OCI-LY1 (cell line): Measurements from ENCODE around the gene ALOX5AP.

Experiments used
- H2AFZ ChIP-seq: fragments of 200-600 bp; sonication (generic), shearing (Covaris generic); 2 replicates; pipeline ENCODE4 v1.6.0; 2014; ENCODE audit warnings: antibody characterized with exemption, mild to moderate bottlenecking, low read length
- H3F3A ChIP-seq: fragments of 200-600 bp; sonication (generic), shearing (Covaris generic); 2 replicates; pipeline ENCODE4 v1.6.0; 2014; ENCODE audit warnings: mild to moderate bottlenecking, antibody characterized with exemption, low read length, moderate library complexity; ENCODE audit not compliant: insufficient read depth
- H3K27ac ChIP-seq: fragments of 200-600 bp; sonication (generic); 2 replicates; pipeline ENCODE4 v1.5.1; 2014; ENCODE audit warnings: low read length, mixed run types, mild to moderate bottlenecking, low read depth; ENCODE audit not compliant: poor library complexity, severe bottlenecking
- H3K27me3 ChIP-seq: fragments of 200-600 bp; sonication (generic); 2 replicates; pipeline ENCODE4 v1.6.0; 2014; ENCODE audit warnings: antibody characterized with exemption, mild to moderate bottlenecking, low read length, moderate library complexity; ENCODE audit not compliant: insufficient read depth
- H3K36me3 ChIP-seq: fragments of 200-600 bp; sonication (generic); 2 replicates; pipeline ENCODE4 v1.6.1; 2014; ENCODE audit warnings: mild to moderate bottlenecking, antibody characterized with exemption, low read length, moderate library complexity, mixed read lengths; ENCODE audit not compliant: insufficient read depth
- H3K4me1 ChIP-seq: fragments of 200-600 bp; sonication (generic); 2 replicates; pipeline ENCODE4 v1.5.1; 2014; ENCODE audit warnings: mild to moderate bottlenecking, low read length, moderate library complexity; ENCODE audit not compliant: insufficient read depth, severe bottlenecking
- H3K4me2 ChIP-seq: fragments of 200-600 bp; sonication (generic), shearing (Covaris generic); 2 replicates; pipeline ENCODE4 v1.6.1; 2014; ENCODE audit warnings: low read length
- H3K4me3 ChIP-seq: fragments of 200-600 bp; sonication (generic); 2 replicates; pipeline ENCODE4 v1.5.1; 2014; ENCODE audit warnings: low read length, low read depth, mild to moderate bottlenecking, mixed read lengths; ENCODE audit not compliant: poor library complexity, severe bottlenecking
- H3K79me2 ChIP-seq: fragments of 200-600 bp; shearing (Covaris generic); 2 replicates; pipeline ENCODE4 v1.6.1; 2016; ENCODE audit warnings: mixed run types, low read length, mixed read lengths; ENCODE audit not compliant: insufficient read depth
- H3K9ac ChIP-seq: fragments of 200-600 bp; sonication (generic), shearing (Covaris generic); 2 replicates; pipeline ENCODE4 v1.6.1; 2014; ENCODE audit warnings: mild to moderate bottlenecking, low read length, mixed read lengths
- H3K9me2 ChIP-seq: fragments of 200-600 bp; sonication (generic), shearing (Covaris generic); 2 replicates; pipeline ENCODE4 v1.6.1; 2014; ENCODE audit warnings: low read depth, mild to moderate bottlenecking, low read length, mixed read lengths
- H3K9me3 ChIP-seq: fragments of 200-600 bp; shearing (Covaris generic); 2 replicates; pipeline ENCODE4 v1.6.1; 2014; ENCODE audit warnings: low read length, mixed read lengths
- H4K20me1 ChIP-seq: fragments of 200-600 bp; sonication (generic), shearing (Covaris generic); 2 replicates; pipeline ENCODE4 v1.6.0; 2016; ENCODE audit warnings: mild to moderate bottlenecking, low read length; ENCODE audit not compliant: insufficient read depth
- CTCF ChIP-seq: fragments of 200-600 bp; sonication (generic), shearing (Covaris generic); IDR thresholded peaks from 2 replicates; pipeline ENCODE4 v1.5.1; 2017; ENCODE audit warnings: mild to moderate bottlenecking, antibody characterized with exemption, low read length, moderate library complexity, mixed read lengths
- EZH2 ChIP-seq: fragments of 200-600 bp; sonication (generic), shearing (Covaris generic); IDR thresholded peaks from 2 replicates; pipeline ENCODE4 v1.8.0; 2017; ENCODE audit warnings: borderline replicate concordance, mixed run types, mild to moderate bottlenecking, antibody characterized with exemption, low read length, moderate library complexity, mixed read lengths

Gene ALOX5AP

GRCh38 chr13:30763786-30764413 lies 28.6 kb downstream of the ALOX5AP start:
- Histone ChIP-seq H3K27ac (no peak overlapping the region), H3K27me3 (no peaks in the 10 kb centered on the region), H4K20me1 (no peaks in the 10 kb centered on the region), H3K36me3 (peaks cover 37% of the 10 kb centered on the region), H3K4me2 (no peak overlapping the region), H3K9me2 (no peaks in the 10 kb centered on the region), H3K79me2 (no peaks in the 10 kb centered on the region), H3K4me1 (peaks cover 18% of the 10 kb centered on the region), H3K9ac (no peak overlapping the region), H2AFZ (no peak overlapping the region), H3K4me3 (no peak overlapping the region), H3K9me3 (no peaks in the 10 kb centered on the region), H3F3A (no peaks in the 10 kb centered on the region)
- TF ChIP-seq CTCF = no peak
- TF ChIP-seq EZH2 = no peak

- Histone ChIP-seq H3K36me3 (peaks cover 27% of the 10 kb centered on the region), H3K4me1 (peaks cover 18% of the 10 kb centered on the region), H3K4me2 (no peak overlapping the region), H3K27me3 (no peaks in the 10 kb centered on the region), H2AFZ (no peak overlapping the region), H4K20me1 (no peaks in the 10 kb centered on the region), H3K9me3 (no peaks in the 10 kb centered on the region), H3F3A (no peaks in the 10 kb centered on the region), H3K9me2 (no peaks in the 10 kb centered on the region), H3K4me3 (no peak overlapping the region), H3K79me2 (no peaks in the 10 kb centered on the region), H3K27ac (no peak overlapping the region), H3K9ac (no peak overlapping the region)
- TF ChIP-seq EZH2 (no peak), CTCF (no peak)
These were observed 30.9 kb downstream of the ALOX5AP start for GRCh38 chr13:30766231-30766630.

GRCh38 chr13:30770929-30771328 lies 35.6 kb downstream of the ALOX5AP start:
- Histone ChIP-seq H3K4me1 (peaks cover 17% of the 10 kb centered on the region), H2AFZ (no peak overlapping the region), H3K36me3 (no peaks in the 10 kb centered on the region), H3K4me2 (no peak overlapping the region), H3F3A (no peaks in the 10 kb centered on the region), H3K27me3 (no peaks in the 10 kb centered on the region), H3K79me2 (no peaks in the 10 kb centered on the region), H3K9ac (no peak overlapping the region), H4K20me1 (no peaks in the 10 kb centered on the region), H3K4me3 (no peak overlapping the region), H3K9me2 (no peaks in the 10 kb centered on the region), H3K27ac (no peak overlapping the region), H3K9me3 (no peaks in the 10 kb centered on the region)
- TF ChIP-seq CTCF (no peak), EZH2 (no peak)
